Hindlimb muscle (tissue), 1 donor: ENCODE data around the gene MYZAP. TPM values are rescaled to one million over a fixed set of nuclear protein-coding genes. Genes with fewer than 3 reads are reported as not detected.

Experiments used
- DNase-seq: peaks from one replicate; pipeline ENCODE4 v3.0.0-alpha.2; 2013
- polyA plus RNA-seq: library from polyadenylated mRNA; unstranded; fragments of 120-200 nt; gene quantifications from one replicate; pipeline ENCODE4 v1.2.1, GENCODE V29; 2013; ENCODE audit not compliant: insufficient read length

The MYZAP gene
- polyA plus RNA-seq, 1 donor: 2.7 TPM

DNA sequence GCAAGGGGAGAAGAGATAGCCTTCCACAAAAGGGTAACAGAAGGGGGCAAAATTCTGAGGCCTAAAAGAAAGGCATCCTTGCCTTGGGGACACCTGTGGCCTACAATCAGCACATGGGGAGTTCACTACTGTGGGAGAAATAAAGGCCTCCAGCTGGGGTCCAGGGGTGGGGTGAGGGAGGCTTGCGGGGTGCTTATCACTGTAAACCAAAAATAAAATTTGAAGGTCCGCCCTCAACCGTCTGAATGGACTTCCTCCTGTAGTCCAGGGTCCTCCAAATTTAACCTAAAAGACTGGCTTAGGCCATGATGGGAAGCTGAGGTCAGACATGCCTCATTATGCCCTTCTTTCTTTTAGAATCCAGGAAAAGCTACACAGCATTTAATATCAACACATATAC lies 112.7 kb downstream of the MYZAP start:
- no peak for DNase-seq

DNA sequence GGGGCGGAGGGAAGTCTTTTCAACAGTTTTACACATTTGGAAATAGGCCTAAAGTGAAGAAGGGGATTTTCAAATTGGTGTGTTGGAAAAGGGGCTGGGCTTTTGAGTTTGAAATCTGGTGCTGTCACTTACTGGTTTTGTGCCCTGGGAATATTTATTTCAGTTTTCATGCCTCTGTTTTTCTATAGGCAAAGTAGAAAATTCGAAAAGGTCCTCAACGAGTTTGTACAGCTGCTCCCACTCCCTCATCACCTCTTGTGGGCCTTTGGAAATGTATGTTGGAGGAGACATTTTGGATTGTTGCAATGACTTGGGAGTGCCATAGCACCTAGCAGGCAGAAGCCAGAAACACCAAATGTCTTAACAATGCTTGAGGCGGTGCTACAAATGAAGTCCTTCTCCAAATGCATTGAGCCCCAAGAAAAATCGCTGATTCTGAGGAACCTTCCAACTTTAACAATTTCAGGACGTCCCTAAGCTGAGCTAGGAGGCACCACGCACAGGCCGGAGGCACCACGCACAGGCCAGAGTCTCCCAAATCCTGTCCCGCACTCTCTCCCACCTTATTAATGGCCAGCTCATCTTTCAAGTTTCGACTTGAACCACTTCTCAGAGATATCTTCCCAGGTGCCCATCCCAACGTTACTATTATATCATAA lies 114.2 kb downstream of the MYZAP start:
- DNase-seq: no peak

GRCh38 chr15:57706405-57707209 lies 114.9 kb downstream of the MYZAP start, which contains the start of gene POLR2M:
TSS of gene POLR2M (plus strand) at chr15:57706714. CDS start at chr15:57706843, 129 bp downstream.
- DNase-seq: peak; percentile 98

DNA sequence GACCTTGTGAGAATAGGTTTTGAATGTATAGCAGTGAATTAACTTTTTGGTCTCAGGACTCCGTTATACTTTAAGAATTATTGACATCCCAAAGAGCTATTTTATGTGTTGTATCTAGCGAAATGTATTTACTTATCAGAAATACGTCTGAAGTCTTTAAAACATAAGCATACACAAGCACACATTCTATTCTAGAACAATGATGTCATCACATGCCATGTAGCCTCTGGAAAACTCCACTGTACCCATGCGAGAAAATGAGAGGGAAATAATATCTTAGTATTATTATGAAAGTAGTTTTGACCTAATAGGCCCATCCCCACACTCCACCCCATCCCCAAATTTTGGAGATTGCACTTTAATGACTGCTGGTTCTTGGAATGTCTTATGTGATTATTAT lies 116.3 kb downstream of the MYZAP start:
- DNase-seq: no peak

GRCh38 chr15:57718309-57718708 lies 126.6 kb downstream of the MYZAP start:
- DNase-seq: no peak

DNA sequence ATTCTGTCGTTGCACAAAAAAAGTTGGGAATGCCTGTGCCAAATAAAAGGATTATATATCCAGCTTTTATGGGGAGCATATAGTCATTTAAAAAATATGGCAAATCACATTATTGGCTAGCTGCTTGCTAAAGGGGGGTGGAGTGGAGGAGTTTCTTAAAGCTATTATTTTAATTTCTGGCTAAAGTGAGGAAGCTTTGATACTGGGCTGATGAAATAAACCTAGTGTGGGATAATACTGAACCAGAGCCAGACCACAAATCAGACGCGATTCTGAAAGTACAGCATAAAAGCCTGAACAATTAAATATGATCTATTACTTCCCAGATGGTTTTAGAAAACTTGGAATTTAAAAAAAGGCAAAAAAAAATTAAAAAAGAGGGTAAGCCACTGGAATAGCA lies 129.2 kb downstream of the MYZAP start:
- no peak for DNase-seq

GRCh38 chr15:57726411-57726810 lies 134.7 kb downstream of the MYZAP start:
- no peak for DNase-seq

GRCh38 chr15:57727031-57727430 lies 135.3 kb downstream of the MYZAP start:
- DNase-seq: no peak

DNA sequence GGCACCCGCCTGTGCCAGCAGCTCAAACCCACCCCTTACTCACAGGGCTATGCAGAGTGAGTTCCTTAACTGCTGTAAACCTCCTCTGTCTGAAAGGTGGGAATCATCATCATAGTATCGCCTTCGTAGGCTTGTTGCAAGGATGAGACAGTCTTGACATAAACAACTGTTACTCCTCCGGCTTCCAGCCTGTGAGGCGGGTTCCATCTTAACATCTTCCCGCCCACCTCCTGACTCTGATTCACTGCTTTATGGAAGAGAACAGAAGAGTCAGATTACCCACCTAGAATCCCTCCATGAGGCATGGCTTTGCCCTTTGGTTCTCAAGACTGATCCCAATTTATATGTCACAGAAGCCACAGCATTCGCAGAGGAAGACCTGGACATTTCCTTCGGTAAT lies 136.7 kb downstream of the MYZAP start:
- DNase-seq: no peak

DNA sequence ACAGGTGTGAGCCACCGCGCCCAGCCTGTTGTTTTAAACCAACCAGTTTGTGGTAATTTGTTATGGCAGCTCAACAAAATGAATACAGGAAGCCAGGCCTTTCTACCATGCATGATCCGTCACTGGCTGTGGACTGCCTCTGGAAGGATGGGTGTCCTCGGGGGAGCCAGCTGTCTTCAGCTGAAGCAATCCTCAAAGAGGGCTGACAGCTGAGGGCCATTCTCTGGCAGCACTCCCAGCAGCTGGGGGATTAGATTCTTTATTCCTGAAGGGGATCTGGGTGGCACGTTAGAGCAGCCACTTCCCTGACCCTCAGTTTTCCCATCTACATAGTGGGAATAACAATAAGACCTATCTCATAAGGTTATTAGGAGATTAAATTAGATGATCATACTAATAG lies 139.2 kb downstream of the MYZAP start:
- no peak for DNase-seq

DNA sequence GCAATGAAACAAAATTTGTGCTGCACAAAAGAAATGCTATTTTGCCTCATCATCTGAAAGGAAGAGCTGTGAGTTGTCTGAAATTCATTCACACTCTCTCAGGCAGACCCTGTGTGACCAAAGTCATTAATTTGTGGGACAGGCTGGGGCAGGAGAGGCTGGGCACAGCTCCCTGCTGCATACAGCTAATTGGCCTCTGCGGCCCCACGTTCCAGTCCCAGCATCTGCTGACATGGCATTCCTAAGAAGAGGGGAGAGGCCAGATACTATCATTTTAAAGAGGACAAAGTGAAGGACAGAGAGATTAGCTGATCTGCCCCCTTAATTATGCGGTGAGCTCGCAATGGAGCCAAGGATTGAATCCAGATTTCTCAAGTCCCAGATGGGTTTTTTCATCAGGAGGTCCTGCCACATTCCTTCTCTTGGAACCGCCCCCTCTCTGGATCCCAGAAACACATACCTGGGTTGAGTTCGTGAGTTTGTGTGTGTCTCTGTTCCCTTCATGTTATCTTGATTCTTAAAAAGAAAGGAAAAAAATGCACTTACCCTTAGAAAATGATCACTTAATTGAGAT lies 139.9 kb downstream of the MYZAP start:
- DNase-seq: no peak

- peak; percentile 28 for DNase-seq
These were observed 141.0 kb downstream of the MYZAP start for GRCh38 chr15:57732526-57733331.

DNA sequence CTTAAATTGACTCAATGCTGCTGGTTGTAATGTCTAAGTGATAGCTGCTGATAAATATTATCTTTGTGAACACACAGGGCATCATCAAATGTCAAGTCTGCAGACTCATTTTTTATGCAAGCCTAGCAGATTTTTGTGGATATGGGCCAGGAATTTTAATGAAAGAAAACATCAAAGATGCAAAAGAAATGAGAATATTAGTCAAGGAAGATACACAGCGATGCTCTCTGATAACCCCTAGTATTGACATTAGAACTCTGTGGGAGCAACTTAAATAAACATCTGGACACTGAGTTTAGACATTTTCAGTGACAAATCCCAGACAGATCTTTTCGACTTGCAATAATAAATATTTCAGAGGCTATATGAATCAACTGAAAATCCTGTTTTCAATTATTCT lies 143.2 kb downstream of the MYZAP start:
- DNase-seq: no peak

Other genes with a start within 250 kb of the MYZAP start
- 5.4 TPM for gene CGNL1, start 215.4 kb upstream of the MYZAP start, polyA plus RNA-seq
- 35.7 TPM for gene POLR2M, start 114.8 kb downstream of the MYZAP start, polyA plus RNA-seq